ENCODE results near the gene OR10A2. TPM values are rescaled to one million over a fixed set of nuclear protein-coding genes. Genes with fewer than 3 reads are reported as not detected.
"Not testable (repeated sequence)": the region's sequence is repeated elsewhere in the genome, so short reads cannot be mapped to it uniquely, and the experiment has no call there.

The OR10A2 gene
- total RNA-seq, 2 donors from 2014 or later, result not detected

- H3K27me3 Mint-ChIP-seq, result peaks cover 62% of the 10 kb centered on the region
- ATAC-seq (no peak), DNase-seq (no peak)
- H3K9me3 ChIP-seq (ENCODE audit: control insufficient read depth, low read length, poor library complexity, severe bottlenecking), result no peaks in the 10 kb centered on the region
- H3K36me3 Mint-ChIP-seq (ENCODE audit: low read depth), result no peaks in the 10 kb centered on the region
- no peak overlapping the region for H3K27ac Mint-ChIP-seq
- H3K4me1 Mint-ChIP-seq, result no peaks in the 10 kb centered on the region
- no peak overlapping the region for H3K4me3 Mint-ChIP-seq
Observed at GRCh38 chr11:6894097-6894496, 31.2 kb downstream of the OR10A2 start.

GRCh38 chr11:6895010-6895409 lies 32.2 kb downstream of the OR10A2 start:
- ATAC-seq, result no peak
- no peaks in the 10 kb centered on the region for H3K36me3 Mint-ChIP-seq (ENCODE audit: low read depth)
- no peaks in the 10 kb centered on the region for H3K4me1 Mint-ChIP-seq

GRCh38 chr11:6898911-6899310 lies 36.1 kb downstream of the OR10A2 start:
- Mint-ChIP-seq H3K4me3 (no peak overlapping the region), H3K27me3 (peaks cover 46% of the 10 kb centered on the region), H3K36me3 (ENCODE audit: low read depth) (no peaks in the 10 kb centered on the region), H3K4me1 (no peaks in the 10 kb centered on the region), H3K27ac (no peak overlapping the region)
- no peaks in the 10 kb centered on the region for H3K9me3 ChIP-seq (ENCODE audit: control insufficient read depth, low read length, poor library complexity, severe bottlenecking)
- DNase-seq, result no peak
- no peak for ATAC-seq

More at GRCh38 chr11:6895010-6895409, 32.2 kb downstream of the OR10A2 start:
- no peak for DNase-seq
- H3K27ac Mint-ChIP-seq, result no peak overlapping the region
- H3K4me3 Mint-ChIP-seq, result no peak overlapping the region
- H3K9me3 ChIP-seq (ENCODE audit: control insufficient read depth, low read length, poor library complexity, severe bottlenecking), result no peaks in the 10 kb centered on the region
- H3K27me3 Mint-ChIP-seq, result peaks cover 61% of the 10 kb centered on the region

- H3K27ac Mint-ChIP-seq, result no peak overlapping the region
- no peak for DNase-seq
Observed at GRCh38 chr11:6900327-6900999, 37.6 kb downstream of the OR10A2 start.

GRCh38 chr11:6904804-6905203 lies 41.9 kb downstream of the OR10A2 start:
- H3K9me3 ChIP-seq (ENCODE audit: control insufficient read depth, low read length, poor library complexity, severe bottlenecking); H3K4me3 Mint-ChIP-seq; ATAC-seq; H3K4me1 Mint-ChIP-seq; DNase-seq; H3K36me3 Mint-ChIP-seq (ENCODE audit: low read depth); H3K27ac Mint-ChIP-seq: not testable (repeated sequence)
- H3K27me3 Mint-ChIP-seq, result peaks cover 11% of the 10 kb centered on the region

More at GRCh38 chr11:6900327-6900999, 37.6 kb downstream of the OR10A2 start:
- no peaks in the 10 kb centered on the region for H3K9me3 ChIP-seq (ENCODE audit: control insufficient read depth, low read length, poor library complexity, severe bottlenecking)
- H3K4me3 Mint-ChIP-seq, result no peak overlapping the region
- H3K36me3 Mint-ChIP-seq (ENCODE audit: low read depth), result no peaks in the 10 kb centered on the region
- no peak for ATAC-seq
- H3K27me3 Mint-ChIP-seq, result peaks cover 37% of the 10 kb centered on the region
- H3K4me1 Mint-ChIP-seq, result no peaks in the 10 kb centered on the region

GRCh38 chr11:6911378-6911777 lies 48.5 kb downstream of the OR10A2 start:
- Mint-ChIP-seq H3K27me3 (no peaks in the 10 kb centered on the region), H3K36me3 (ENCODE audit: low read depth) (no peaks in the 10 kb centered on the region), H3K4me3 (no peak overlapping the region), H3K27ac (no peak overlapping the region), H3K4me1 (no peaks in the 10 kb centered on the region)
- DNase-seq (no peak), ATAC-seq (no peak)
- no peaks in the 10 kb centered on the region for H3K9me3 ChIP-seq (ENCODE audit: control insufficient read depth, low read length, poor library complexity, severe bottlenecking)

- H3K36me3 Mint-ChIP-seq (ENCODE audit: low read depth), result no peaks in the 10 kb centered on the region
- no peaks in the 10 kb centered on the region for H3K4me1 Mint-ChIP-seq
- H3K27me3 Mint-ChIP-seq, result no peaks in the 10 kb centered on the region
- no peak overlapping the region for H3K4me3 Mint-ChIP-seq
- DNase-seq, result no peak
- no peak overlapping the region for H3K27ac Mint-ChIP-seq
- no peak for ATAC-seq
- no peaks in the 10 kb centered on the region for H3K9me3 ChIP-seq (ENCODE audit: control insufficient read depth, low read length, poor library complexity, severe bottlenecking)
Observed at GRCh38 chr11:6911948-6912347, 49.1 kb downstream of the OR10A2 start.

- Mint-ChIP-seq H3K4me1 (no peaks in the 10 kb centered on the region), H3K27me3 (peaks cover 45% of the 10 kb centered on the region), H3K36me3 (ENCODE audit: low read depth) (no peaks in the 10 kb centered on the region), H3K27ac (no peak overlapping the region), H3K4me3 (no peak overlapping the region)
- no peak for DNase-seq
- ATAC-seq, result no peak
- H3K9me3 ChIP-seq (ENCODE audit: control insufficient read depth, low read length, poor library complexity, severe bottlenecking), result no peaks in the 10 kb centered on the region
Observed at GRCh38 chr11:6919698-6920097, 56.8 kb downstream of the OR10A2 start.

- ATAC-seq (no peak), DNase-seq (no peak)
- Mint-ChIP-seq H3K4me1 (peaks cover under 1% of the 10 kb centered on the region), H3K36me3 (ENCODE audit: low read depth) (no peaks in the 10 kb centered on the region), H3K27ac (no peak within 1 kb of the TSS), H3K27me3 (peaks cover 51% of the 10 kb centered on the region), H3K4me3 (no peak within 1 kb of the TSS)
- H3K9me3 ChIP-seq (ENCODE audit: control insufficient read depth, low read length, poor library complexity, severe bottlenecking), result no peaks in the 10 kb centered on the region
Observed at GRCh38 chr11:6920702-6921101, 57.8 kb downstream of the OR10A2 start, which contains the start of gene OR2D3. OR2D3 (plus strand) TSS chr11:6921002; CDS start chr11:6921002, 0 bp downstream.

Other genes starting within 250 kb of the OR10A2 start
- gene TPP1, start 243.6 kb upstream of the OR10A2 start, total RNA-seq, result 10 to 100 TPM; 77.1 to 84.6 TPM
- gene DCHS1, start 207.2 kb upstream of the OR10A2 start, total RNA-seq, result 1 to 10 TPM; 1.8 to 8.0 TPM
- gene MRPL17, start 179.7 kb upstream of the OR10A2 start, total RNA-seq, result 10 to 100 TPM; 10.9 TPM
- gene OR2AG2, start 91.1 kb upstream of the OR10A2 start, total RNA-seq, result not detected
- not detected for gene OR2AG1, start 80.0 kb upstream of the OR10A2 start, total RNA-seq
- not detected for gene OR6A2, start 63.4 kb upstream of the OR10A2 start, total RNA-seq
- gene OR10A5, start 17.4 kb upstream of the OR10A2 start, total RNA-seq, result not detected
- gene OR10A4, start 13.6 kb downstream of the OR10A2 start, total RNA-seq, result not detected
- gene OR2D2, start 29.4 kb downstream of the OR10A2 start, total RNA-seq, result not detected
- gene OR2D3, start 57.9 kb downstream of the OR10A2 start, total RNA-seq, result not detected
- not detected for gene ZNF215, start 63.4 kb downstream of the OR10A2 start, total RNA-seq
- not detected for gene ZNF214, start 157.3 kb downstream of the OR10A2 start, total RNA-seq
- not detected for gene NLRP14, start 157.4 kb downstream of the OR10A2 start, total RNA-seq
- not detected for gene RBMXL2, start 225.9 kb downstream of the OR10A2 start, total RNA-seq

Measured in T-helper 17 cell (primary cell).